HepG2 (cell line): ENCODE results near the gene SHISA4.

Experiments
- CEBPB ChIP-seq: IDR thresholded peaks from 2 replicates; pipeline ENCODE4 v1.6.1; 2011; ENCODE audit warnings: low read depth, low read length, improper control_type of control experiment, borderline replicate concordance
- EP300 ChIP-seq, 3 experiments: sonication (generic) in 1 of 3; formaldehyde crosslinking in 1 of 3; IDR thresholded peaks; 2 replicates each; pipeline versions ENCODE4 v1.5.1 to v1.6.1; 2011 to 2020; ENCODE audit warnings: low read depth in 2 of 3, low read length in 2 of 3, borderline replicate concordance in 1 of 3, improper control_type of control experiment in 1 of 3, mild to moderate bottlenecking in 1 of 3, missing genetic modification reagents in 1 of 3, moderate library complexity in 1 of 3
- KLF11 ChIP-seq: IDR thresholded peaks from 2 replicates; pipeline ENCODE4 v1.6.1; 2016; ENCODE audit warnings: missing compliant biosample characterization
- MAFK ChIP-seq, 2 experiments: IDR thresholded peaks in 1 of 2; conservative IDR thresholded peaks in 1 of 2; 2 replicates each; pipeline ENCODE4 v1.6.1; 2011; ENCODE audit warnings: improper control_type of control experiment in 2 of 2, low read length in 2 of 2
- RNF2 ChIP-seq: fragments of 450-650 bp; conservative IDR thresholded peaks from 2 replicates; pipeline ENCODE4 v1.6.1; 2016; ENCODE audit warnings: low read depth
- SMC3 ChIP-seq: IDR thresholded peaks from 2 replicates; pipeline ENCODE4 v1.6.1; 2011; ENCODE audit warnings: low read length, improper control_type of control experiment
- SSRP1 ChIP-seq: IDR thresholded peaks from 2 replicates; pipeline ENCODE4 v1.6.1; 2016; ENCODE audit warnings: control low read depth
- XBP1 ChIP-seq: sonication (generic); formaldehyde crosslinking; IDR thresholded peaks from 2 replicates; pipeline ENCODE4 v1.5.0; 2020; ENCODE audit warnings: missing genetic modification reagents
- ZNF224 ChIP-seq: sonication (generic); formaldehyde crosslinking; IDR thresholded peaks from 2 replicates; pipeline ENCODE4 v1.5.0; 2020; ENCODE audit warnings: mild to moderate bottlenecking, missing genetic modification reagents
- ZNF274 ChIP-seq: sonication (generic); formaldehyde crosslinking; IDR thresholded peaks from 2 replicates; pipeline ENCODE4 v1.5.1; 2020; ENCODE audit warnings: mild to moderate bottlenecking, missing genetic modification reagents
- ZNF660 ChIP-seq: sonication (generic); formaldehyde crosslinking; IDR thresholded peaks from 2 replicates; pipeline ENCODE4 v1.5.1; 2020; ENCODE audit warnings: mild to moderate bottlenecking, low read depth, missing genetic modification reagents, borderline replicate concordance
- ZNF713 ChIP-seq: sonication (generic); formaldehyde crosslinking; IDR thresholded peaks from 2 replicates; pipeline ENCODE4 v1.4.0; 2020; ENCODE audit warnings: mild to moderate bottlenecking, missing genetic modification reagents
- ZNF740 ChIP-seq: sonication (generic); formaldehyde crosslinking; IDR thresholded peaks from 2 replicates; pipeline ENCODE4 v1.4.0; 2020; ENCODE audit warnings: missing genetic modification reagents

- TF ChIP-seq ZNF660 (CRISPR knock-in tag) (no peak), CEBPB (no peak), EP300 (IDR thresholded peaks at IDR 0.05; ENCODE audit: low read depth in 2 of 2, low read length in 2 of 2) (no peak), EP300 (CRISPR knock-in tag; IDR thresholded peaks at IDR 0.05; ENCODE audit: borderline replicate concordance) (no peak), KLF11 (CRISPR knock-in tag) (no peak), ZNF713 (CRISPR knock-in tag) (no peak), ZNF274 (CRISPR knock-in tag) (no peak), MAFK (conservative IDR thresholded peaks at IDR 0.05 in 1 of 2, IDR thresholded peaks at IDR 0.05 in 1 of 2; ENCODE audit: low read length in 2 of 2) (no peak), SMC3 (no peak; the same call in 1 of the 2 replicates), RNF2 (no peak), ZNF740 (CRISPR knock-in tag) (no peak), ZNF224 (CRISPR knock-in tag) (no peak), XBP1 (CRISPR knock-in tag) (no peak), SSRP1 (CRISPR knock-in tag) (no peak)
Measured at GRCh38 chr1:201877877-201878401, 10.8 kb upstream of the SHISA4 start.
